Suprapubic skin (tissue), 4 donors: ENCODE data around the gene TLCD3B. TPM values are rescaled to one million over a fixed set of nuclear protein-coding genes. Genes with fewer than 3 reads are reported as not detected.

ENCODE experiments used
- DNase-seq, 2 donors: peaks; one replicate each; pipeline ENCODE4 v3.0.0-alpha.2; 2019; ENCODE audit warnings: low spot score in 2 of 2
- H3K27ac ChIP-seq: fragments of 200-600 bp; sonication (generic); one replicate; pipeline ENCODE4 v1.5.1; 2019
- H3K27me3 ChIP-seq: fragments of 200-600 bp; sonication (generic); one replicate; pipeline ENCODE4 v1.5.1; 2019
- H3K36me3 ChIP-seq: fragments of 200-600 bp; sonication (generic); one replicate; pipeline ENCODE4 v1.5.1; 2019
- H3K4me1 ChIP-seq: fragments of 200-600 bp; sonication (generic); one replicate; pipeline ENCODE4 v1.5.1; 2019
- H3K4me3 ChIP-seq: fragments of 200-600 bp; sonication (generic); one replicate; pipeline ENCODE4 v1.5.1; 2019; ENCODE audit warnings: mild to moderate bottlenecking
- H3K9me3 ChIP-seq: fragments of 200-600 bp; sonication (generic); one replicate; pipeline ENCODE4 v1.5.1; 2019
- CTCF ChIP-seq, 2 donors: fragments of 200-600 bp in 1 of 2; fragments of 450-650 bp in 1 of 2; sonication (generic) in 1 of 2; IDR thresholded peaks; one replicate each; pipeline ENCODE4 v1.5.1; 2016 to 2019; ENCODE audit warnings: antibody characterized with exemption in 2 of 2, mild to moderate bottlenecking in 1 of 2, moderate library complexity in 1 of 2
- EP300 ChIP-seq: sonication (generic); formaldehyde crosslinking; IDR thresholded peaks from one replicate; pipeline ENCODE4 v1.6.1; 2017; ENCODE audit warnings: antibody characterized with exemption
- POLR2A ChIP-seq, 2 donors: fragments of 450-650 bp; IDR thresholded peaks; one replicate each; pipeline ENCODE4 v1.6.1; 2017; ENCODE audit warnings: antibody characterized with exemption in 2 of 2, mild to moderate bottlenecking in 2 of 2, moderate library complexity in 2 of 2
- POLR2AphosphoS5 ChIP-seq, 3 donors: sonication (generic); formaldehyde crosslinking; IDR thresholded peaks; one replicate each; pipeline ENCODE4 v1.6.1; 2017; ENCODE audit warnings: antibody characterized with exemption in 3 of 3
- WGBS: methylation state at CpG from one replicate; pipeline ENCODE4 v1.1.5; 2018; 5-methylcytosine and 5-hydroxymethylcytosine counted together
- total RNA-seq, 4 donors: library from RNA; depleted of rRNA; stranded (reverse); fragments of >200 nt; gene quantifications; one replicate each; pipeline ENCODE4 v1.1.0, GENCODE V29; 2016

Gene TLCD3B
- total RNA-seq, 4 donors from 2014 or later: 0.81 to 1.4 TPM; not detected in 2

GRCh38 chr16:29984137-29984763, 46.8 kb downstream of the TLCD3B start:
- Histone ChIP-seq H3K4me3 (no peak overlapping the region), H3K27ac (no peak overlapping the region), H3K36me3 (peaks cover 100% of the 10 kb centered on the region), H3K27me3 (no peaks in the 10 kb centered on the region), H3K4me1 (no peaks in the 10 kb centered on the region), H3K9me3 (no peaks in the 10 kb centered on the region)
- TF ChIP-seq POLR2A (IDR thresholded peaks at IDR 0.05) (no peak), EP300 (no peak), CTCF (IDR thresholded peaks at IDR 0.05) (no peak), POLR2AphosphoS5 (IDR thresholded peaks at IDR 0.05) (no peak)
- WGBS: 79% methylated on average over 6 of the region's 6 CpGs
- no peak for DNase-seq

GRCh38 chr16:29983420-29984136, 47.5 kb downstream of the TLCD3B start:
- TF ChIP-seq EP300 (no peak), POLR2A (IDR thresholded peaks at IDR 0.05) (no peak), CTCF (IDR thresholded peaks at IDR 0.05) (no peak), POLR2AphosphoS5 (IDR thresholded peaks at IDR 0.05) (no peak)
- H3K9me3 ChIP-seq: no peaks in the 10 kb centered on the region
- no peak overlapping the region for H3K27ac ChIP-seq
- H3K27me3 ChIP-seq: no peaks in the 10 kb centered on the region
- H3K4me3 ChIP-seq: no peak overlapping the region
- DNase-seq: peak in 1 of 2 donors; percentile 54
- no peaks in the 10 kb centered on the region for H3K4me1 ChIP-seq
- WGBS: 76% methylated on average over 11 of the region's 12 CpGs
- H3K36me3 ChIP-seq: peaks cover 100% of the 10 kb centered on the region

- WGBS: 84% methylated on average over 17 of the region's 24 CpGs
- H3K4me3 ChIP-seq: no peak overlapping the region
- peaks cover 100% of the 10 kb centered on the region for H3K36me3 ChIP-seq
- H3K9me3 ChIP-seq: no peaks in the 10 kb centered on the region
- no peak for TF ChIP-seq POLR2AphosphoS5 (IDR thresholded peaks at IDR 0.05)
- no peak for TF ChIP-seq EP300
- TF ChIP-seq CTCF (IDR thresholded peaks at IDR 0.05): no peak
- TF ChIP-seq POLR2A (IDR thresholded peaks at IDR 0.05): no peak
- DNase-seq: peak in 1 of 2 donors; percentile 59
- no peaks in the 10 kb centered on the region for H3K27me3 ChIP-seq
- no peak overlapping the region for H3K27ac ChIP-seq
- peaks cover 6% of the 10 kb centered on the region for H3K4me1 ChIP-seq
These were observed 48.3 kb downstream of the TLCD3B start for GRCh38 chr16:29982560-29983419.

- Histone ChIP-seq H3K36me3 (peaks cover 67% of the 10 kb centered on the region), H3K27me3 (no peaks in the 10 kb centered on the region), H3K27ac (no peak overlapping the region), H3K4me3 (no peak overlapping the region), H3K9me3 (no peaks in the 10 kb centered on the region), H3K4me1 (peaks cover 41% of the 10 kb centered on the region)
- TF ChIP-seq POLR2AphosphoS5 (IDR thresholded peaks at IDR 0.05) (no peak), CTCF (IDR thresholded peaks at IDR 0.05) (no peak), POLR2A (IDR thresholded peaks at IDR 0.05) (no peak), EP300 (no peak)
- no peak for DNase-seq
- WGBS: 93% methylated on average over 9 of the region's 9 CpGs
These were observed 52.4 kb downstream of the TLCD3B start for GRCh38 chr16:29978564-29979270.
